ENCODE results near the gene NOP56. TPM values are rescaled to one million over a fixed set of nuclear protein-coding genes. Genes with fewer than 3 reads are reported as not detected.

The NOP56 gene
- total RNA-seq, 1 donor from 2014 or later = 45.6 TPM

Small RNAs within 50 kb of the gene (microRNA-seq; reads per million reads assigned to microRNA genes)
- 0.97 reads per million for gene MIR1292

Other genes with a start within 250 kb of the NOP56 start
- gene SNRPB, start 181.8 kb upstream of the NOP56 start, total RNA-seq = 49.9 TPM
- gene ZNF343, start 143.7 kb upstream of the NOP56 start, total RNA-seq = 5.5 TPM
- gene TMC2, start 116.1 kb upstream of the NOP56 start, total RNA-seq = not detected
- 277 TPM for gene IDH3B, start 11.6 kb downstream of the NOP56 start, total RNA-seq
- 2.9 TPM for gene EBF4, start 40.1 kb downstream of the NOP56 start, total RNA-seq
- 1.0 TPM for gene CPXM1, start 148.0 kb downstream of the NOP56 start, total RNA-seq
- not detected for gene C20orf141, start 162.4 kb downstream of the NOP56 start, total RNA-seq
- not detected for gene TMEM239, start 163.7 kb downstream of the NOP56 start, total RNA-seq
- 7.3 TPM for gene PCED1A, start 188.0 kb downstream of the NOP56 start, total RNA-seq
- gene VPS16, start 188.1 kb downstream of the NOP56 start, total RNA-seq = 17.1 TPM
- gene PTPRA, start 220.8 kb downstream of the NOP56 start, total RNA-seq = 24.2 TPM

Measured in Right ventricle myocardium superior (tissue), 1 donor.